ENCODE results near the gene SLAMF7. TPM values are rescaled to one million over a fixed set of nuclear protein-coding genes. Genes with fewer than 3 reads are reported as not detected.

The SLAMF7 gene
- total and polyA plus RNA-seq, 2 of the 13 experiments (the other 11 are each of a cell fraction or from before 2014, with no cell fraction given), result not detected

- H4K20me1 ChIP-seq (ENCODE audit: insufficient read depth, low read length), result no peaks in the 10 kb centered on the region
- no peaks in the 10 kb centered on the region for H3K79me2 ChIP-seq (ENCODE audit: insufficient read depth, low read length)
- H2AFZ ChIP-seq (ENCODE audit: low read length), result no peak overlapping the region
- H3K9me3 ChIP-seq (ENCODE audit: low read length), result no peaks in the 10 kb centered on the region
- POLR2A ChIA-PET, result no interaction called here
- CTCF ChIA-PET (ENCODE audit: low intra/inter-chr PET ratio, low total read pairs), result no interaction called here
- no peak for FAIRE-seq
- no peak for DNase-seq (ENCODE audit: low spot score)
- 36% methylated on average over 5 of the region's 5 CpGs for WGBS (ENCODE audit: low lambda C conversion rate)
- TF ChIP-seq ZNF7 (CRISPR knock-in tag; IDR thresholded peaks at IDR 0.05) (no peak), ZNF33A (CRISPR knock-in tag; IDR thresholded peaks at IDR 0.05; ENCODE audit: borderline replicate concordance) (no peak), JUN (CRISPR knock-in tag; IDR thresholded peaks at IDR 0.05) (no peak), BCL6 (CRISPR knock-in tag; IDR thresholded peaks at IDR 0.05) (no peak), ZBTB44 (CRISPR knock-in tag; IDR thresholded peaks at IDR 0.05) (no peak), ZNF589 (CRISPR knock-in tag; conservative IDR thresholded peaks at IDR 0.05) (no peak), XRCC5 (optimal IDR thresholded peaks at IDR 0.05; ENCODE audit: low read length) (no peak), ZNF235 (CRISPR knock-in tag; IDR thresholded peaks at IDR 0.05; ENCODE audit: borderline replicate concordance) (no peak), ZNF10 (CRISPR knock-in tag; IDR thresholded peaks at IDR 0.05; ENCODE audit: borderline replicate concordance, low read depth) (no peak), AGO2 (optimal IDR thresholded peaks at IDR 0.05; ENCODE audit: low read depth, low read length) (no peak), ZNF891 (CRISPR knock-in tag; IDR thresholded peaks at IDR 0.05) (no peak), YEATS4 (CRISPR knock-in tag; IDR thresholded peaks at IDR 0.05; ENCODE audit: borderline replicate concordance) (no peak), ZNF660 (CRISPR knock-in tag; IDR thresholded peaks at IDR 0.05; ENCODE audit: borderline replicate concordance, low read depth) (no peak)
- intact Hi-C loops (cut with micrococcal nuclease; ENCODE audit: unreplicated experiment), result no loop called here
- in situ Hi-C loops (cut with HindIII; ENCODE audit: extremely low pct_ligation_motif_present, low pct_unique_long_range_greater_than_20kb), result no loop called here
- BruUV-seq (replicated peaks), result no TSS peak
- H3K36me3 ChIP-seq (replicated peaks in 1 of 2; ENCODE audit: control insufficient read depth in 1 of 2, insufficient read depth in 2 of 2, low read length in 2 of 2), result no peaks in the 10 kb centered on the region
- no peak overlapping the region for H3K9ac ChIP-seq (ENCODE audit: insufficient read depth, low read depth, low read length)
- H3K4me3 ChIP-seq (replicated peaks in 1 of 3; ENCODE audit: insufficient read depth in 1 of 3, low read depth in 2 of 3, low read length in 3 of 3), result no peak overlapping the region
- no peak for ATAC-seq
- H3K27ac ChIP-seq (ENCODE audit: extremely low read length, insufficient read depth, low read length), result no peak overlapping the region
- no peak overlapping the region for H3K4me2 ChIP-seq (ENCODE audit: low read depth, low read length)
- H3K4me1 ChIP-seq (ENCODE audit: insufficient read depth, low read length), result no peaks in the 10 kb centered on the region
- H3K27me3 ChIP-seq (ENCODE audit: control insufficient read depth in 1 of 2, insufficient read depth in 2 of 2, low read length in 2 of 2), result peaks cover 0 to 15% of the 10 kb centered on the region in 2 experiments; a peak in 1 of 5 replicates
Measured at GRCh38 chr1:160717306-160717705, 21.7 kb upstream of the SLAMF7 start.
